HFF-Myc (cell line): ENCODE results near the gene PLEKHM3.

Experiments
- DNase-seq: peaks from one replicate; pipeline ENCODE4 v3.0.0-alpha.2; 2011; ENCODE audit warnings: low read depth; ENCODE audit errors: extremely low read depth
- H3K4me3 ChIP-seq: replicated peaks from 2 replicates; pipeline ENCODE4 v1.5.1; 2011; ENCODE audit warnings: low read depth, mild to moderate bottlenecking, control low read depth, low read length
- CTCF ChIP-seq: IDR thresholded peaks from 2 replicates; pipeline ENCODE4 v1.5.1; 2012; ENCODE audit warnings: mild to moderate bottlenecking, low read depth, low read length, control low read depth; ENCODE audit errors: missing control alignments

Gene PLEKHM3

GRCh38 chr2:207935121-207935990 lies 90.0 kb downstream of the PLEKHM3 start:
- no peak for DNase-seq
- H3K4me3 ChIP-seq, result no peak overlapping the region
- TF ChIP-seq CTCF, result no peak

DNA sequence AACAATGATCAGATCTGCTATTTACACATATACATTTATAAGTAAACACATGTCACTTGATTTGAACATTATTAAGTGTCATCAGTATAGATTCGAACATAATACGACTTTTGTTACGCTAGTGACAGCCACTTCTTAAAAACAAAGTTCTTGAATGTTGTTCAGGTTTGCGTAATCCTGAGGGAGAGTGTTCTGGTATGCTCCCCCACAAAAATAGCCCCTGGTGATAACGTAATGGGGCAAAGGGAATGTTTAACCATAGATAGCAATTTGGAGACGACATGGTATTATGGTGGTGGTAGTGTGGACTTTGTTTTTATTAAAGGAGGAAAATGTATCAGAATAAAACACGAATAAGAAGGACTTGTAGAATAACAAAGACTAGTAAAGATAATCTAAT lies 90.6 kb downstream of the PLEKHM3 start:
- no peak for DNase-seq
- H3K4me3 ChIP-seq, result no peak overlapping the region
- no peak for TF ChIP-seq CTCF

GRCh38 chr2:207933396-207934065 lies 91.8 kb downstream of the PLEKHM3 start:
- TF ChIP-seq CTCF, result no peak
- DNase-seq, result no peak
- H3K4me3 ChIP-seq, result no peak overlapping the region

GRCh38 chr2:207932106-207932505 lies 93.2 kb downstream of the PLEKHM3 start:
- H3K4me3 ChIP-seq, result no peak overlapping the region
- DNase-seq, result no peak
- no peak for TF ChIP-seq CTCF

DNA sequence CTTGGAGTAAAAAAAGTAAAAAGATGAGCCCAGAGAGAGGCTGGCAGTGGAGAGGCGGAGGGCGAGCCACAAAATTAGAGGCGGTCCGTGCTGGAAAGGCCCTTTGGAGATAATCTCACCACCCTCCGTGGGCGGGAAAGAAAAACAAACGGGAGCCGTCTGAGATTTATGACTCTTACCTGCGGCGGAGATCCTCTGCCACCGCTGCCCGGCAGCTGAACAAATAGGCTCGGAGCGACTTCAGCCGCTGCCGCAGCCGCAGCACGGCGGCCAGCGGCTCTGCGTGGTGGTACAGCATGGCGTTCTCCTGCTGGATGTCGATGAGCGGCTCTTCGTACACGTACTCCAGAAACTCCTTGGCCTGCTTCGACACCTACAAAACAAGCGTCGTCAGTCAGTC lies 94.6 kb downstream of the PLEKHM3 start:
- no peak overlapping the region for H3K4me3 ChIP-seq
- no peak for TF ChIP-seq CTCF
- DNase-seq, result no peak

GRCh38 chr2:207929923-207930322 lies 95.4 kb downstream of the PLEKHM3 start:
- TF ChIP-seq CTCF, result no peak
- no peak overlapping the region for H3K4me3 ChIP-seq
- no peak for DNase-seq
